Stimulated activated naive CD8-positive, alpha-beta T cell treated with anti-CD3 and anti-CD28 coated beads, Interleukin-15, Interleukin-2, amounts not matched to agents 100 ng/mL and 50 ng/mL, for 24 hours (primary cell): ENCODE results near the gene SPDYE3.
A peak's percentile ranks its signal among the peaks of the same experiment; 100 is the strongest.
"Not testable (repeated sequence)": the region's sequence is repeated elsewhere in the genome, so short reads cannot be mapped to it uniquely, and the experiment has no call there.

Experiments used
- H3K27ac Mint-ChIP-seq: one replicate; pipeline ENCODE4 v1.8.0; 2021; ENCODE audit warnings: mild to moderate bottlenecking, mixed read lengths
- H3K27me3 Mint-ChIP-seq: one replicate; pipeline ENCODE4 v1.8.0; 2021; ENCODE audit warnings: mixed read lengths
- H3K36me3 Mint-ChIP-seq: one replicate; pipeline ENCODE4 v1.8.0; 2021; ENCODE audit warnings: low read depth, mixed read lengths
- H3K4me1 Mint-ChIP-seq: one replicate; pipeline ENCODE4 v1.8.0; 2021; ENCODE audit warnings: low read depth, mixed read lengths
- H3K4me3 Mint-ChIP-seq: one replicate; pipeline ENCODE4 v1.8.0; 2021; ENCODE audit warnings: mild to moderate bottlenecking, mixed read lengths
- H3K9me3 Mint-ChIP-seq: one replicate; pipeline ENCODE4 v1.8.0; 2021; ENCODE audit warnings: mixed read lengths

SPDYE3 gene

DNA sequence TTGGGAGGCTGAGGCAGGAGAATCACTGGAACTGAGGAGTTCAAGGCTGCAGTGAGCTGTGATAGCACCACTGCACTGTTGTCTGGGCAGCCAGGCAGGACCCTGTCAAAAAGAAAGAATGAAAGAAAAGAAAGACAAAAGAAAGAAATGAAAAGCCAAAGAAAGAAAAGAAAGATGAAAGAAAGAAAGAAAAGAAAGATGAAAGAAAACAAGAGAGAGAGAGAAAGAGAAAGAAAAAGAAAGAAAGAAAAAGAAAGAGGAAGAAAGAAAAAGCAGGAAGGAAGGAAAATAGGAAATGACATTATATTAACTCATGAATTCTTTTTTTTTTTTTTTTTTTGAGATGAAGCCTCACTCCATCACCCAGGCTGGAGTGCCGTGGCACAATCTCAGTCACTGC lies 32.4 kb upstream of the SPDYE3 start:
- Mint-ChIP-seq H3K36me3 (no peaks in the 10 kb centered on the region), H3K9me3 (no peaks in the 10 kb centered on the region), H3K4me1 (peaks cover 14% of the 10 kb centered on the region), H3K27ac (no peak overlapping the region), H3K4me3 (no peak overlapping the region), H3K27me3 (no peaks in the 10 kb centered on the region)

DNA sequence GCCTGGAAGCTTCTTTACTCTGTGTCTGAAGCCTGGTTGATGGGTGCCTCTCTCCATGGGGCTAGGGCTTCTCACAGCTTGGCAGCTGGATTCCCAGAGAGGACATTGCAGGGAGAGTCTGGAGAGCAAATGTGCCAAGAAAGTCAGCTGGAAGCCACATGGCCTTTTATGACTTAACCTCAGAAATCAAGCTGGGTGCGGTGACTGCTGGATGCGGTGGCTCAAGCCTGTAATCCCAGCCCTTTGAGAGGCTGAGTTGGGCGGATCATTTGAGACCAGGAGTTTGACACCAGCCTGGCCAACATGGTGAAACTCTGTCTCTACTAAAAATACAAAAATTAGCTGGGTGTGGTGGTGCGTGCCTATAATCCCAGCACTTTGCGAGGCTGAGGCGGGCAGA lies 31.4 kb upstream of the SPDYE3 start:
- H3K27me3 Mint-ChIP-seq, H3K36me3 Mint-ChIP-seq, H3K4me3 Mint-ChIP-seq, H3K4me1 Mint-ChIP-seq, H3K27ac Mint-ChIP-seq, H3K9me3 Mint-ChIP-seq: not testable (repeated sequence)

DNA sequence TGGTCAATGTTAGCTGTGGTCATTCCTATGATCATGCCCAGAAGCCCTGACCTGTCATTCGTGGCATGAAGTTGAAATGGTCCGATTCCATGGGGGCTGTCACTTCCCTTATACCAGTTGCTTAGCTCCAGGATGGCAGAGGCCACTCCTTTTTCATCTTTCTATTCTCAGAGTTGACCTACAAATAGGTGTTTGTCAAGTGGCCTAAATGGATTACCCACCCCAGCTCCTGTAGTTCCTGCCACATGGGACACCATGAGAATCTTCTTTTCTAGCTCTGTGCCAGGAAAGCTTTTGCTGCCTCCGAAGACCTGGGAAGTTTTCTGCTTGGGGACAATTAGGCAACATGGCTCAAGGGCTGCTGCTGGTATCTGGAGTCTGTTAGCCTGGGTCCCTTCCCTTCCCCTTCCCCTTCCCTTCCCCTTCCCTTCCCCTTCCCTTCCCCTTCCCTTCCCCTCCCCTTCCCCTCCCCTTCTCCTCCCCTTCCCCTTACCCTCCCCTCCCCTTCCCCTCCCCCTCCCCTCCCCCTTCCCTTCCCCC lies 25.4 kb upstream of the SPDYE3 start:
- not testable (repeated sequence) for H3K27ac Mint-ChIP-seq, H3K4me1 Mint-ChIP-seq, H3K27me3 Mint-ChIP-seq, H3K4me3 Mint-ChIP-seq, H3K9me3 Mint-ChIP-seq, H3K36me3 Mint-ChIP-seq

DNA sequence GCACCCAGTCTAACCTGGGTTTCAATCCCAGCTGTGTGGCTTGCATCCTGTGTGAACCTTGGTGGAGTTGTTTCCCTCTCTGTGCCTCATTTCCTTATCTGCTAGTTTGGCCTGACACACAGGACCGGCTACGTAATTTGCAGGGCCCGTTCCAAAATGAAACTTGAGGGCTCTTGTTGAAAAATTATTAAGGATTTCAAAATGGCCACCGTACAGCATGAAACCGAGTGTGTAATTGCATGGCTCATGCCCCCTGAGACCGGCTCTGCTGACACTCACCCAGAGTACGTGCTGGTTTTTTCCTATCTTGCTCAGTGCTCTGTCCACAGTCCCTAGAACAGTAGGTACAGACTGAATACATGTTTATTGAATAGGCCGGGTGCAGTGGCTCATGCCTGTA lies 24.4 kb upstream of the SPDYE3 start:
- H3K9me3 Mint-ChIP-seq, H3K4me1 Mint-ChIP-seq: not testable (repeated sequence)

DNA sequence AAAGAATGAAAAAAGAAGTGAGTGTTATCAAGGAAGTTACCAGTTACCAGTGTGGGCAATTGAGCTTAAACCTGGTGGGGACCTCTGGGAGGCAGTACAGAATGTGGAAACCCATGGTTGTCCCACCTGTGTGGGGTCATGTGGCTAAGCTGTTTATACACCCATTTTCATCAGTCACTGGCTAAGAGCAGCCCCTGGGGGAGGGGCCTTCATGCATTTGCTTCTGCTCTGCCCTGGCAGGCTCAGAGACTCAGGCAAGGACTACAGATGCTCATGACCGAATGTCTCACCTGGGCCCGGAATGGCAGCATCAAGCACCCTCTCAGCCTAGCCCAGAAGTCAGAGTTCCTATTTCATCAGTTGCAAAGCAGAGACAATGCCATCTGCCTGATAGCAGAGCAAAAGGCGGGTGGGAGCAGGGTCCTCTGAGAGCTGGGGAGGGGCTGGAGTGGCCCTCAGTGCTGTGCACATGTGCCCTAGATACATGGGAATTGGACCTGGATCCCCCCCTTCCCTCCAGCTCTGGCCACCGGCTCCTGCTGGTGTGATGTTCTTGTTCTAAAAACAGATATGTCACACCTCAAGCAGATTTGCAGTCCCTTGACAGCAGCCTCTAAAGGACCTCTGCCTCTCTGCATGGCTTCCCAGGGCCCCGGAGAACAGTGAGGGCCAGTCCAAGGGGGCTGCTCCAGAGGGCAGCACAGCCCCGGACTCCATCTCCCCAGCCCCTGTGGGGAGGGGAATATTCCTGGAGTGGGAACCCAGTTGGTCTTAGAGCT lies 20.1 kb upstream of the SPDYE3 start:
- H3K4me3 Mint-ChIP-seq, H3K27ac Mint-ChIP-seq, H3K4me1 Mint-ChIP-seq, H3K36me3 Mint-ChIP-seq, H3K27me3 Mint-ChIP-seq, H3K9me3 Mint-ChIP-seq: not testable (repeated sequence)

More for the DNA sequence above, 24.4 kb upstream of the SPDYE3 start:
- H3K4me3 Mint-ChIP-seq, H3K27ac Mint-ChIP-seq, H3K27me3 Mint-ChIP-seq, H3K36me3 Mint-ChIP-seq: not testable (repeated sequence)

DNA sequence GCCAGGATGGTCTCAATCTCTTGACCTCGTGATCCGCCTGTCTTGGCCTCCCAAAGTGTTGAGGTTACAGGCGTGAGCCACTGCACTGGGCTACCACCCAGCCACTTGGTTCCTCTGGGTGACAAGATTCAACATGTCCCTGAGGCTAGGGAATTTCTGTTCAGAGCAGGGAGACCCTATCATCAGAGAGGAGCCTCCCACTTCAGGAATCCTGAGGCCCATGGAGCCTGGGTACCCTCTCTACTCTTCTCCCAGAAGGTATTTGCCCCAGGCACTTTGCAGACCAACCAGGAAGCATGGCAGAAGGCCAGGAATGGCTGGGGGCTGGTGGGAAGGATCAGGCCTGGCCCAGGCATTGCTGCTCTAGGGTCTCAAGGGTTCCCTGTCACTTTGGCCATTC lies 19.2 kb upstream of the SPDYE3 start:
- not testable (repeated sequence) for H3K4me1 Mint-ChIP-seq, H3K27me3 Mint-ChIP-seq, H3K4me3 Mint-ChIP-seq, H3K36me3 Mint-ChIP-seq, H3K27ac Mint-ChIP-seq, H3K9me3 Mint-ChIP-seq

DNA sequence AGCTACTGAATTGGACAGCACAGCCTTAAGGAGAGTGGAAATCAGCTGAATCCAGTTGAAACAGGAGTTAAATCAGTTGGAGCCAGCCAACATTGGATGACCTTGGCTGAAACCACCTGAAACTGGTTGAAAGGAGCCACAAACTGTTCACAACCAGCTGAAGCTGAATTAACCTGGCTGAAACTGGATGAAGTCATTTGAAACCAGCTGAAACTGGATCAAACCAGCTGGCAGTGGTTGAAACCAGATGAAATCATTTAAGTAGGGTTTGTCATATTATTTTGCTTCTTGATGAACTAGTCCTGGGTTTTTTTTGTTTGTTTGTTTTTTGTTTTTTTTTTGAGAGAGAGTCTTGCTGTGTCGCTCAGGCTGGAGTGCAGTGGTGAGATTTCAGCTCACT lies 15.3 kb upstream of the SPDYE3 start:
- H3K27ac Mint-ChIP-seq, H3K9me3 Mint-ChIP-seq, H3K4me1 Mint-ChIP-seq: not testable (repeated sequence)

DNA sequence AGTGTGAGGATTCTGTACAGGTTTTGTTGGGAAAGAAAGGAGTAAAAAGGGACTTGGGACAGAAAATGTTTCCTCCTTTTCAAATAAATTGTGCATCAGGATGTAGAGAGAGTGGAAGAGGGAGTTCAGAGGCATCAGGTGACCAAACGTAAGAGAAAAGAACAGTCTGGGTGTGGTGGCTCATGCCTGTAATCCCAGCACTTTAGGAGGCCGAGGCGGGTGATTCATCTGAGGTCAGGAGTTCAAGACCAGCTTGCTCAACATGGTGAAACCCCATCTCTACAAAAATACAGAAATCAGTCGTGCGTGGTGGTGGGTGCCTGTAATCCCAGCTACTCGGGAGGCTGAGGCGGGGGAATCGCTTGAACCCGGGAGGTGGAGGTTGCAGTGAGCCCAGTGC lies 12.2 kb upstream of the SPDYE3 start:
- not testable (repeated sequence) for H3K4me1 Mint-ChIP-seq, H3K27me3 Mint-ChIP-seq, H3K9me3 Mint-ChIP-seq, H3K36me3 Mint-ChIP-seq, H3K4me3 Mint-ChIP-seq
- H3K27ac Mint-ChIP-seq = peak overlapping the region; percentile 18

More for the DNA sequence above, 15.3 kb upstream of the SPDYE3 start:
- not testable (repeated sequence) for H3K27me3 Mint-ChIP-seq, H3K4me3 Mint-ChIP-seq, H3K36me3 Mint-ChIP-seq

DNA sequence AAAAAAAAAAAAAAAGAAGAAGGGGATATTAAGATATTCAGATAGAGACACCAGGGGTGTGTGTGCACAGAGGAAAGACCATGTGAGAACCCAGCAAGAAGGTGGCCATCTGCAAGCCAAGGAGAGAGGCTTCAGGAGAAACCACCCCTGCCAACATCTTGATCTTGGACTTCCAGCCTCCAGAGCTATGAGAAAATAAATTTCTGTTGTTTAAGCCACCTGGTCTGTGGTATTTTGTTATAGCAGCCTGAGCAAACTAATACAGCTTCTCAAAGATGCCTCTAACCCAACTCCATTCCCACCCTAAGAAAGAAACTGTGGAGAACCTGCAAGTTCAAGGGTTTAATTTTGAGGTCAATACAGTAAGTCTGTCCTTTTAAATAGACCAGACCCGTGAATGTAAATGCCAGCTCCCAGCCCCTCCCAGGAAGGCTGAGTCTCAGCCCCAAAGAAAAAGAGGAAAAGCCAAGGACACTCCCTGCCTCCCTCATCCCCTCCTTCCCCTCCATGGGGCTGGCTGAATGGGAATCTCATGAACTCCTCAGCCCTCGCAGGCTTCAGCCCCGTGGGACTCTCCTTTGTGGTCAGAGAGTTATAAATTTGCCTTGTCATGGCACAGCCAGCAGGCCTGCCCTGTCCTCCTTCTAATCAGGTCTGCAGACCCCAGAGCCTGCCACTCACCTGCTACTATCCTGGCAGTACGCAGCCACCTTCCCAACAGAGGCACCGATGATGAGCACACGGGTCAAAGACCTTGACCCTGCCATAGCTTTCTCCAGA lies 9.5 kb upstream of the SPDYE3 start:
- not testable (repeated sequence) for H3K36me3 Mint-ChIP-seq, H3K27ac Mint-ChIP-seq, H3K4me3 Mint-ChIP-seq, H3K9me3 Mint-ChIP-seq, H3K4me1 Mint-ChIP-seq, H3K27me3 Mint-ChIP-seq

DNA sequence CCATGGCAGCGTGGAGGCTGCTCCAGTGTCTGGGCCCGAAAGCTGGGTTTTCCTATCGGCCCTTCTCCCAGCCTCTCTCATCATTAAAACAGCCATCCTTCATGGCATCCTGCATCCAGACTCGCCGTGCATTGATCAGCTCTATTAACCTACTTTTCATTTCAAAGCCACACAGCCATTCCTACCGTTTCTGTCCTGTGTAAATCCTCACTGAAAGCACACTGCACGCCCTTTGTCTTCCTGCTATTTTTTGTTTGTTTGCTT lies 8.9 kb upstream of the SPDYE3 start:
- H3K9me3 Mint-ChIP-seq, H3K4me1 Mint-ChIP-seq, H3K36me3 Mint-ChIP-seq, H3K4me3 Mint-ChIP-seq, H3K27me3 Mint-ChIP-seq, H3K27ac Mint-ChIP-seq: not testable (repeated sequence)

DNA sequence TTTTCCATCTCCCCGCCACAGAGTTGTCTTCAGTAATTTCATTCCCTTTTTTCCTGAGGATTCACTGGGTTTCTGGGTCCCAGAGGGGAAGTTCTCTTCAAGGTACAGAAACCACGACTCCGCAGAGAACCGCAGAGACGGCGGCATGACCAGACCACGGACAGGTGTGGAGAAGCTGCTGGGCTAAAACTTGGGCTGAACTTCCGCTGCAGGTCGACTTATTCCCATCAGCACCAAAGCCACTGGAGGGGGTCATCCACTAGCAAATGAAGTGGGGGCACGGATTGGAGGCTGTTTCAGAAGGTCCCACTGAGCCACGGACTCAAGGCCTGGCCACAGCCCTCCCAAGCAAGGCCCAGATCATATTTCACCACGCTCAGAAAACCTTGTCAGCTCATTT lies 3.0 kb upstream of the SPDYE3 start:
- H3K4me1 Mint-ChIP-seq, H3K27ac Mint-ChIP-seq, H3K4me3 Mint-ChIP-seq, H3K9me3 Mint-ChIP-seq, H3K27me3 Mint-ChIP-seq, H3K36me3 Mint-ChIP-seq: not testable (repeated sequence)

DNA sequence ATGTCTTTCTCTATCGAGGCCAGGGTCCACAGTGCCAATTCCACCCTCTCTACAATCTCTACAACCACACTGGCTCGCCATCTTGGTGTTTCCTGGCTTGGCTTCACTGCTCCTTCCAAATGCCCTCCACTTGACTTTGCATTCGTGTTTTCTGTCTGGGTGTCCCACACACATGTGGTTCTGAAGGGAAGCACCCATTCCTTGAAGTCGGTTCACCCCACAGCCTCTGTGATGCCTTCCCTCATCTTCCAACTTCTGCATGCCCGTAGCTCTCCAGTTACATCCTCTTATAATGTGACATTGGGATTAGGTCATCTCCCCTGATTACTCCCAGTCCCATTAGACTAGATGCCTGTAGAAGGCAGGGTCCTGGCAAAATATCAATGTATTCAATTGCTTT lies 10.8 kb downstream of the SPDYE3 start:
- not testable (repeated sequence) for H3K9me3 Mint-ChIP-seq, H3K36me3 Mint-ChIP-seq, H3K4me3 Mint-ChIP-seq, H3K27ac Mint-ChIP-seq, H3K27me3 Mint-ChIP-seq
- peaks cover 19% of the 10 kb centered on the region for H3K4me1 Mint-ChIP-seq

DNA sequence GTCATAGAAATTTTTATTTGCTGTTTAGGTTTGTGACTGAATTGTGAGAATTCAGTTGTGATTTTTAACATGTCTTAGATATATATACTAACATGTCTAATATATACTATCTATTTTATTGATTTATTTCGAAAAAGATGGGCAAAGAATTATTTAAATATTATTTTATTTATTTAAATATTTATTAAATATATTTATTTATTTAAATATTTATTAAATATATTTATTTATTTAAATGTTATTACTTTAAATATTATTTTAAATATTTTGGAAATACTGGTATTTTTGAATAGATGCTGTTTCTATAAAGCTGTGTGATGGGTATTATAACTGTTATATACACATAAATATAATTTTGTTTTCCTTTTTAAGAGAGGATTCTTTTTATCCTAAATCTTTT lies 14.1 kb downstream of the SPDYE3 start:
- Mint-ChIP-seq H3K4me1 (peaks cover 17% of the 10 kb centered on the region), H3K36me3 (peaks cover 31% of the 10 kb centered on the region)
- not testable (repeated sequence) for H3K27ac Mint-ChIP-seq, H3K9me3 Mint-ChIP-seq, H3K27me3 Mint-ChIP-seq, H3K4me3 Mint-ChIP-seq

DNA sequence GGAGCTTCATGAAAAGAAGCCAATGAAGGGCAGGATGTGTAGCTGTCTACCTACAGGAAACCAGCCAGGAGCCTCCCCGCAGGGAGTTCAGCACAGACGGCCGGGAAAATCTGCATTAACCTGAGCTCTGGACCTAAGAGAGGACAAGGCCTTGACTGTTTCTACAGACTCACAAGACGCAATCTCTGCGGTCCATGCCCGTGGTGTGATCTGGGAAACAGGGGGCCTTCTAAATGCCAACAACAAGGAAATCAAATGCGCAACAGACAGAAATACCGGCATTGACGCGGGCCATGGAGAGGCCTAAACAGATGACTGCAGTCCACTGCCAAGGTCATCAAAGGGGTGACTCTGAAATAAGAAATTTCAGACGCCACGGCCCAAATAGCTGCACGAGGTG lies 16.7 kb downstream of the SPDYE3 start:
- H3K36me3 Mint-ChIP-seq = peaks cover 33% of the 10 kb centered on the region
- H3K27ac Mint-ChIP-seq, H3K9me3 Mint-ChIP-seq: not testable (repeated sequence)

DNA sequence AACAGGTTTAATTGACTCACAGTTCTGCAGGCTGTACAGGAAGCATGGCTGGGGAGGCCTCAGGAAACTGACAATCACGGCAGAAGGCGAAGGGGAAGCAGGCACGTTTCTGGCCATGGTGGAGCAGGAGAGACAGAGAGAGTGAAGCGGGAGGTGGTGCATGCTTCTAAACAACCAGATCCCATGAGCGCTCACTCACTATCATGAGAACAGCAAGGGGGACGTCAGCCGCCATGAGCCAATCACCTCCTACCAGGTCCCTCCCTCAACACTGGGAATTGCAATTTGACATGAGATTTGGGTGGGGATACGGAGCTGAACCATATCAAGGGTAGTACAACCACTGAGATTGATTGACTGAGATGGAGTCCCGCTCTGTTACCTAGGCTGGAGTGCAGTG lies 18.2 kb downstream of the SPDYE3 start:
- not testable (repeated sequence) for H3K9me3 Mint-ChIP-seq, H3K4me1 Mint-ChIP-seq, H3K27me3 Mint-ChIP-seq, H3K27ac Mint-ChIP-seq, H3K4me3 Mint-ChIP-seq
- peaks cover 38% of the 10 kb centered on the region for H3K36me3 Mint-ChIP-seq

More for the DNA sequence above, 16.7 kb downstream of the SPDYE3 start:
- H3K27me3 Mint-ChIP-seq, H3K4me1 Mint-ChIP-seq, H3K4me3 Mint-ChIP-seq: not testable (repeated sequence)

DNA sequence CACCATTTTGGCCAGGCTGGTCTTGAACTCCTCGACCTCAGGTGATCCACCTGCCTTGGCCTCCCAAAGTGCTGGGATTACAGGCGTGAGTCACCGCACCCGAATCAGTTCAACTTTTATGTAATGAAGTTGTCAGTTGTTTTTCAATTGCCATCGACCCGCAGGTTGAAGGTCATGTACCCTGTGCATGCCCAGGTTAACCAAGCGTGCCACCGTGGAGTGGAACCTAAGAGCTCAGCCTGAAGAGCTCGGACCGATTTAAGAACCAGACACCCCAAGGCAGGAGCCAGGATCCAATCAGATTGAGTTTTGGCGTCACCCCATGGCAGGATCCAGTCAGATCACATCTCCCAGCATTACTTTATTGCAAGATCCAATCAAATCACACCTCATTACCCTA lies 19.4 kb downstream of the SPDYE3 start:
- H3K9me3 Mint-ChIP-seq, H3K4me3 Mint-ChIP-seq, H3K27me3 Mint-ChIP-seq, H3K27ac Mint-ChIP-seq, H3K4me1 Mint-ChIP-seq: not testable (repeated sequence)
- peaks cover 38% of the 10 kb centered on the region for H3K36me3 Mint-ChIP-seq
